Activated naive CD8-positive, alpha-beta T cell (primary cell): Measurements from ENCODE around the gene ZNF362.

ENCODE experiments used
- H3K27ac Mint-ChIP-seq: one replicate; pipeline ENCODE4 v1.8.0; 2021; ENCODE audit warnings: mixed read lengths
- H3K27me3 Mint-ChIP-seq: one replicate; pipeline ENCODE4 v1.8.0; 2021; ENCODE audit warnings: mixed read lengths
- H3K36me3 Mint-ChIP-seq: one replicate; pipeline ENCODE4 v1.8.0; 2021; ENCODE audit warnings: mixed read lengths
- H3K4me1 Mint-ChIP-seq: one replicate; pipeline ENCODE4 v1.8.0; 2021; ENCODE audit warnings: low read depth, mixed read lengths
- H3K4me3 Mint-ChIP-seq: one replicate; pipeline ENCODE4 v1.8.0; 2021; ENCODE audit warnings: mild to moderate bottlenecking, mixed read lengths
- H3K9me3 Mint-ChIP-seq: one replicate; pipeline ENCODE4 v1.8.0; 2021; ENCODE audit warnings: low read depth, mixed read lengths

Gene ZNF362

DNA sequence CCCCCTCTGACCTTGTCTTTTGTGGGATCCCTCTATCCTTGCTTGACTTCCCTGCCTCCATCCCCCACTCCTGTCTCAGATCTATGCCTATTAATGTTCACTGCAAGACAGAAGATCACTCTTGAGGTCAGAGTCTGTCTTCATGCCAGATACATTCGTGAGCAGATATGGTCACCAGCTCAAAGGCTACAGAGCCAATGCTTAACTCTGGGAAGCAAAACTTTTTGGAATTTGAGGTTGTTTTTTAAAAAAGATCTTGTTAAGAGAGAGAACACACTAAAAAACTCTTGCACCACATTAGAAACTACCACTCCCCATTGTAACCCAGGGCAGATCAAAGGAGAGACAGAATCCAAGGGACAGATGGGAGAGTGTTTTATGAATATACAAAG is 81.8 kb downstream of the ZNF362 start:
- Mint-ChIP-seq H3K36me3 (no peaks in the 10 kb centered on the region), H3K27ac (no peak overlapping the region), H3K27me3 (no peaks in the 10 kb centered on the region), H3K9me3 (no peaks in the 10 kb centered on the region), H3K4me1 (peaks cover 49% of the 10 kb centered on the region), H3K4me3 (no peak overlapping the region)

DNA sequence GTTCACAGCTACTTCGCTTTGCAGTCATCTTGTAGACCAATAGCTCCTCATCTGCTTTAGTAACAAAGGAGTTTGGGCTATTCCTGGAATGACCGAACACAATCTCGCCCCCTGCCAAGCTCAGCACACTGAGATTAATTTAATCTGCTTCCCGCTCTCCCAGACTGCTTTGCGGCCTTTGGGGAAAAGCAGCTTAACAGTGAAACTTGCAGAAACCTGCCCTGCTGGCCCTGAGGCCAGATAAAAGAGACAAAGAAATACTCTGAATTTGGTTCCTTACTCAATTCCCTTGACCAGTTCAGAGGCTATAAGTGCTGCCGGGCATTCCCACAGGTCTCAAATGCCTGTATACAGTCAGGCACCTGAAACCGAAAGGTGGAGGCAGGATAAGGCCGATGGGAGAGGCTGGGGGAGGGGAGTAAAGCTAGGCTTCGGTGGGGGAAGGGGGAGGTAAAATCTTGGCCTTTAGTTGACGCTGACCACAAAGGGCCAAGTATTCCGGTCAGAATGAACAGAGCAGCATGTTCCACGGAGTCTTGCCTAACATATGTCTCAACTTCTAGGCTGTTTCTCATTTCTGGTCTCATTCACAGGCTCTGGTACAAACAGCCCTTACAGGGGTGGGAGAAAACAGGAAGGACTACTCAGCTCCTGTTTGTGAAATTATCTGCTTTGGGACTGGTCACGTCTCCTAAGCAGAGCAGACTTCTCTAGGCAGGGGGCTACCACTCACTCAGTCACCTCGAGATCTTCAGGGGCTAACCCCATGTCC is 82.3 kb downstream of the ZNF362 start:
- Mint-ChIP-seq H3K27ac (no peak overlapping the region), H3K4me3 (no peak overlapping the region), H3K9me3 (no peaks in the 10 kb centered on the region), H3K4me1 (peaks cover 52% of the 10 kb centered on the region), H3K27me3 (no peaks in the 10 kb centered on the region), H3K36me3 (no peaks in the 10 kb centered on the region)

DNA sequence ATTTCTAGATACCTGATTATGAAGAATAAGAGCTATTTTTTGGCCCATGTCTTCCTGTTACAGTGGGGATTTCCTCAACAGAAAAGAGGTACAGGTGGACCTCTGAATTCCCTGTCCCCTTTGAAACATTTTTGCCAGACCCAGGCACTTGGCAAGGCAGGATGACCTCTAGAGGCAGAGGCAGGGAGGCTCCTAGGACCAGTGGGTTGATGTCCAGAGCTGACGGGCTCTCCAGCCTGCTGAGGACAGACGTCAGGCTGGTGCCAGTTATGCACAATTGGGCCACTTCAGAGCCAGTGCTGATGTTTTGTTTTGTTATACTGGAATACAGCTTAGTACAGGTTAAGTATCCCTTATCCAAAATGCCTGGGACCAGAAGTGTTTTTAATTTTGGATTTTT is 83.1 kb downstream of the ZNF362 start:
- Mint-ChIP-seq H3K4me3 (no peak overlapping the region), H3K4me1 (peaks cover 58% of the 10 kb centered on the region), H3K9me3 (no peaks in the 10 kb centered on the region), H3K27me3 (no peaks in the 10 kb centered on the region), H3K27ac (no peak overlapping the region), H3K36me3 (no peaks in the 10 kb centered on the region)

DNA sequence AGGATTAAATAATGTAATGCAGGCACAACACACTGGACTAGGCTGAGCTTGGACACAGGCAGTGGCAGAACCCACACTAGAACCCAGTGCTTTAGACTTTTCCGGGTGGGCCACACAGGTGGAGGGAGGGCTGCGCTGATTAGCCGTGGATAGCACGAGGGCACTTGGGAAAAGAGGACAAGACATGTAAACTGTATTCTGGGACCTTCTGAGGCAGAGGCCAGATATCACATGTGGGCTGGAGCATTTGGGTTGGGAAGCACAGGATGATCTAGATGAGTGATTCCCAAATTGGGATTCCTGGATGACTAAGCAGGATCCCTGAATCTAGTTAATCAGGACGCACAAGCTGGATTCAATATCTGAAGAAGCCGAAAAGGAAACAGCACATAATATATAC is 84.9 kb downstream of the ZNF362 start:
- no peak overlapping the region for H3K4me3 Mint-ChIP-seq
- H3K36me3 Mint-ChIP-seq = peaks cover 2% of the 10 kb centered on the region
- H3K27me3 Mint-ChIP-seq = no peaks in the 10 kb centered on the region
- H3K9me3 Mint-ChIP-seq = no peaks in the 10 kb centered on the region
- H3K4me1 Mint-ChIP-seq = peaks cover 64% of the 10 kb centered on the region
- no peak overlapping the region for H3K27ac Mint-ChIP-seq

DNA sequence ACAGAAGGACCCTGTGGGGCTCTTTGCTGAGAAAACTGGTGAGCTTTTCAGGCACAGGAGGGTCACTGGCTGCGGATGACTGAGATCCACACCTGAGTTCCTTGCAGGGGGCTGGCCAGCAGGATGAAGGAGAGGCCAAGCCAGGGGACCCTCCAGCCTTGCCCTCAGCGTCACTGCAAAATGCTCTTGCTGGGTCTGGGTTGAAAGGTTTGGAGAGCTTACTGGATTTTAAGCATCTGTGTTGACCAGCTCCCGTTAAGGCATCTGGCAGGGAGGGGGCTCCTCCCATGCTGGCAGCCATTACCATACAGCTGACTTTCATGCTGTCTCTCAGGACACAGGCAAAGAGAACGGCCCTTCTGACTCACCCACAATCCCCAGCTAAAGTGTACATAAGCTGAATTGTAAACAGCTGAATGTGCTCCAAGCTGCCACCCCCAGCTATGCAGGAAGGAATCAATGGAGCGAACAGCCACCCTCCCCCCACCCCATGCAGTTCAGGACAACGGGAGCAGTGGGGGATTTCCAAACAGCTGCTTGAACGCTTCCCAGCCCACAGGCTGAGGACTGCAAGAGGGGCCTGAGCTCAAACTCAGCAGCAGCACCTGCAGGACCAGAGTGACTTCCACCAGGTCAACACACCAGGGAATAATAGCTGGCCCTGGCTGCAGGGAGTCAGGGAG is 85.9 kb downstream of the ZNF362 start:
- H3K27ac Mint-ChIP-seq = no peak overlapping the region
- H3K27me3 Mint-ChIP-seq = no peaks in the 10 kb centered on the region
- H3K36me3 Mint-ChIP-seq = peaks cover 6% of the 10 kb centered on the region
- no peak overlapping the region for H3K4me3 Mint-ChIP-seq
- H3K9me3 Mint-ChIP-seq = no peaks in the 10 kb centered on the region
- peaks cover 69% of the 10 kb centered on the region for H3K4me1 Mint-ChIP-seq

DNA sequence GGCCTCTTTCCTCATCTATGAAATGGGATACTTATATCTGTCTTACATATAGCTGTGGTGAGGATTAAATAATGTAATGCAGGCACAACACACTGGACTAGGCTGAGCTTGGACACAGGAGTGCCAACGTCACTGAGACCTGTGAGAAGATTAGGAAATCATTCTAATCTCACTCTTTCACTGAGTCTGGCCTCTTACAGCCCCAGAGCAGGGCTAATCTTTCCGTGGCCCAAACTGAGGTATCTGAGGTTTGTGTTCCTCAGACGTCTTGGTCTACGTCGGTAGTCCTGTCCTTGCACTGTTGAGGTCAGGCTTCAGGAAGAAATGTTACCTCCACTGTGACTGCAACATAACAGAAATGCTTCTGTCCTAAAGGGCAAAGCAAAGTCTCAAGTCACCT is 87.2 kb downstream of the ZNF362 start:
- Mint-ChIP-seq H3K27me3 (no peaks in the 10 kb centered on the region), H3K4me1 (peaks cover 69% of the 10 kb centered on the region), H3K4me3 (no peak overlapping the region), H3K27ac (no peak overlapping the region), H3K9me3 (no peaks in the 10 kb centered on the region), H3K36me3 (peaks cover 8% of the 10 kb centered on the region)

DNA sequence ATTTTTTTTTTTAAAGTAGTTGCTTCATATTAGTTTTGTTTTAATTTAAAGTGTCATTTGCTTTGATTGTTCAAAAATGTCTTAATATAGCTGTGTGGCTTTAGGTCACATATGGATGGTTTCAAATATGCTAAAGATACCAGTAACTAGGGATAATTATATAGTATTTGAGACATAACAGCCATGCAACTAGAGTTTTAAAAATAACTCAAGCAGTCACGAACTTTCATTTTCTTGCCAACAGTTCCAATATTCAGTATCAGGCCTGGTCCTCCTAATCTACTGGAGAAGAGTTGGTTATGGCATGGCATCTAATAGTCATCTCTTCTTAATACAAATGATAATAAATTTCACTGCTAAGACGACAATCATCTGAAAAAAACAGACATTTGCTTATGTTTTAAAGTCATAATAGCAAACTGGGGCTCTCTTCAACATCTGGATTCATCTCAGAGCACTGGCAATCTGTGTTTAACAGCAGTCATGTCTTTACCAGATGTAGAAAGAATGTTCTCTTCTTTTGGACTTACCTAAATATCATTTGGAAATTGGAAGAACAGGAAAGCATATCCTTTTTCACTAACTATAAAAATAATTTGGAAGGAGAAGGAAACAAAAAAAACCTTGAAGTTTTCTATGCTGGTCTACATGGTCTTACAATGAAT is 88.7 kb downstream of the ZNF362 start:
- peaks cover 8% of the 10 kb centered on the region for H3K36me3 Mint-ChIP-seq
- H3K4me3 Mint-ChIP-seq = no peak overlapping the region
- H3K27ac Mint-ChIP-seq = no peak overlapping the region
- H3K9me3 Mint-ChIP-seq = no peaks in the 10 kb centered on the region
- no peaks in the 10 kb centered on the region for H3K27me3 Mint-ChIP-seq
- H3K4me1 Mint-ChIP-seq = peaks cover 64% of the 10 kb centered on the region

DNA sequence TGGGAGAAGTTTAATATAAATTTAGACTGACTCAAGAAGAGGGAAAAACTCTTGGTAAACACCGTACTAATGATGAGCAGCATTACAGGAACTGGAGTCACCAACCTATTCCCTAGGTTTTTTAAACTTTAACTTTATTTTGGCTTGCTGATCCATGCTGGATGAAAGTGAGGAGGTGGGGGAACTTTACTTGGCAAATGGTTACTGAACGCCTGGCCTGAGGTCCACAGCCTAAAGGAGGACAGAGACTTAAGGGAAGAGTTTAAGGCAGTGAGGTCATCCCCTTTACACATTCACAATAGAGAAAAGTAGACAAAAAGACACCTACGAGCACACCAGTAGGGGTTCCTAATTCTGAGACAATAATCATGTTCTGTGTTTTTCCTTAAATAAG is 90.2 kb downstream of the ZNF362 start:
- H3K9me3 Mint-ChIP-seq = no peaks in the 10 kb centered on the region
- peaks cover 8% of the 10 kb centered on the region for H3K36me3 Mint-ChIP-seq
- no peaks in the 10 kb centered on the region for H3K27me3 Mint-ChIP-seq
- H3K4me1 Mint-ChIP-seq = peaks cover 62% of the 10 kb centered on the region
- H3K27ac Mint-ChIP-seq = no peak overlapping the region
- H3K4me3 Mint-ChIP-seq = peak overlapping the region; percentile 93

DNA sequence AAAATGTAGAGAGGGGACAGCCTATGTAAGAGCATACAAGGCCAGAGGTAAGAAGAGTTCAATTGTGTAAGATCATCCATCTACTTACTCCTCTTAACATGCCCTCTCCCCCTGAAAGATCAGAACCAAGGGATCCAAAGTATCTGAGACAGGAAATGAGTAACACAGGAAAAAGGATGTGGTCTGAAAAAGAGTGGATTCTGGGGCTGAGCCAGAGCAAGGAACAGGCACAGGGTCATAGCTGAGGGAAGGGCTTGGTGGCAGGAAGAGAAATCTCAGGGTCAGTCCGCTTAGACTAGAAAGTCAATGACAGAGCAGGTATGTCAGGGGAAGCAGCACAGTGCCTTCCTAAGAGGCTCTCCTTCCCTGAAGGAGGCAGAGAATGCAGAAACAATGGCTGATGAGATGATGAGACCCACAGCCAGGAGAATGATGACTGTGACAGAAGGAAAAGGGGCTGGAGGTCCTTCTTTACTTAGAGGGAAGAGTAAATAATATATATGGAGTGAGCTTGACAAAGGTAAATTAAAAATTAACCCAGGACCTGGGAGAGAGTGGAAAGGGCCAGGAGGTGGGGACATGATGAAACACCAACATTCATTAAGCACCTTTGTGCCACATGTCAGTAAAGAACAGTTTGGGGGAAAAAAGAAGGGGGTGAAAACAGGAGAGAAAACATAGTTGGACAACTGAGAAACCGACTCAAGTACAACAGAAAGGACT is 90.8 kb downstream of the ZNF362 start:
- Mint-ChIP-seq H3K9me3 (no peaks in the 10 kb centered on the region), H3K27me3 (no peaks in the 10 kb centered on the region), H3K4me3 (peak overlapping the region; percentile 93), H3K27ac (peak overlapping the region; percentile 59), H3K4me1 (peaks cover 61% of the 10 kb centered on the region), H3K36me3 (peaks cover 8% of the 10 kb centered on the region)

DNA sequence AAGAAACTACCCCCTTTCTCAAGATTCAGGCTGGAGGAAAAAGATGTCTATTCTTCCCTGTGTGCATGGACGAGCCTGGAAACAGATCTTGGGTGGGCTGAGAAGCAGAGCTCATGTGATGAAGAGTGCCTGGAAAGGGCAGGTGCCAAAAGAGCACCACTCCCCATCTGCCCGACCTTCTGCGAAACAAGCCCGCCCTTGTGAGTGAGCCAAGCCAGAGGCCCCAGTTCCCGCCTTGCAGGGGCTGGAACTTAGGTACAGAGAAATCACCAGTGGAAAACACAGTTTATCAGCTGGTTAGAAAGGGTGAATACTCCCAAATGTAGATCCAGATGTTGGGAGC is 91.3 kb downstream of the ZNF362 start:
- H3K4me1 Mint-ChIP-seq = peaks cover 57% of the 10 kb centered on the region
- peak overlapping the region; percentile 93 for H3K4me3 Mint-ChIP-seq
- H3K36me3 Mint-ChIP-seq = peaks cover 8% of the 10 kb centered on the region

DNA sequence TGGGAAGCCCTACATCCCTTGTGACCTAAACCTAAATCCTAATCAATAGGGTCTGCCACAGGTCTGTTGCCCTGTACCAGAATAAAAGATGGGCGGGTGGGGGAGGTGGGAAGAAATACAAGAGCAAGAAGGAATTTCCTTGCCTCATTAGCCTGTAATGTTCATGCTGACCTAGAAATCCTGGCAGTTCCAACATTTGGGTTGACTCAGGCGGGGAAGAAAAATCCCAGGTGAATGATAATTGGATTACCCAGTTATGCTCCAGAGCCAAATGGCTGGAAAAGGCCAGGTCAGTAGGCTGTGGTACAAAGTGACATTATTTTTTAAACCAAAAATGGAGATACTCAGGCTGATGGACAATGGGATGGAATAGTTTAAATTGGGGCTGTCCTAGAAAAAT is 91.9 kb downstream of the ZNF362 start:
- Mint-ChIP-seq H3K27ac (peak overlapping the region; percentile 92), H3K36me3 (peaks cover 8% of the 10 kb centered on the region), H3K4me3 (peak overlapping the region; percentile 93), H3K9me3 (no peaks in the 10 kb centered on the region), H3K4me1 (peaks cover 56% of the 10 kb centered on the region), H3K27me3 (no peaks in the 10 kb centered on the region)

More for the DNA sequence above, 91.3 kb downstream of the ZNF362 start:
- no peaks in the 10 kb centered on the region for H3K9me3 Mint-ChIP-seq
- no peaks in the 10 kb centered on the region for H3K27me3 Mint-ChIP-seq
- H3K27ac Mint-ChIP-seq = peak overlapping the region; percentile 59

DNA sequence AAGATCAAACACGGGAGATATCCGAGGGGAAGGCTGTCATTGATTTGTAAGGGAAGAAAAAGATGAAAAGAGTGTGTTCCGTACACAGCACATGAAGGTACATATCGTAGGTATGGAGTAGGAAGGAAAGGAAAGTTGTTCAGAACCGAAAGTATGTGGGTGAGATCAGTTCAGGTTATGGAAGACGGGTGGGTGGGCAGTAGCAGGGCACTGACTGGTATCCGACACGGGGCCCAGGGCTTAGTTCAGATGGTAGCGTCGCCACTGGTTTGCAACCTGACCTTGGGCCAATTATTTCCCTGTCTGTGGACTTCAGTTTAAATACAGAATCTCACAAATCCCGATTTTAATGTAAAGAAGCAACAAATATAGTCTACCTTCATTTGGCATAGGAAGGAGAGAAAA is 92.4 kb downstream of the ZNF362 start:
- peaks cover 53% of the 10 kb centered on the region for H3K4me1 Mint-ChIP-seq
- peaks cover 8% of the 10 kb centered on the region for H3K36me3 Mint-ChIP-seq
- peak overlapping the region; percentile 92 for H3K27ac Mint-ChIP-seq

DNA sequence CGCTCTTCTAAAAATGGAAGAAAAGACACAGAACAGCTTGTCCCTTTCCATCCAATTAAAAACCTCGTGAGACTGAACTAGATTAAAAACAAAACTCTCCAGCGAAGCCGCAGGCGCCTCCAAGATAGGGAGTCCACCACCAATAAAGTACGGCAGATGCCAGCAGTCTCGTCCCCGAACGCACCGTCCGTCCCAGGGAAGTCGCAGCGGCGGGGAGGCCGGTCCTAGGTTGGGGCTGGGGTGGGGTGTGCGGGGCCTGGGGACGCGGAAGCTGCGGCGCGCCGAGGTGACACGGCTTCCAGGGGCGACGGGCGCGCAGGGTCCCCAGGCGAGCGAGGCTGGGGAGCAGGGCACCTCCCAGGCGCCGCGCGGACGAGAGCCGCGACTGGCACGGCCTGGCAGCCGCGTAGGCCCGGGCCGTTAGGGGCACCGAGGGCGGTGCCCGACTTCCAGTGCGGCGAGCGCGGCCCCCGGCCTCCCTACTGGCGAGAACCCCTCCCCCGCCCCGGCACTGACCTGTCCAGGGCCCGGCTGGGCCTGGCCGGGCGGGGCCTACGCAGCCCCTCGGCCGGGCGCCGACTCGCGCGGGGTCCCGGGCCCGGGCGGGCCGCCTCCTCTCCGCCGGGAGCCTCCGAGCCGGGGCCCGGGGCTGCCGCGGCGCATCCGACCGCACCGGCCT is 92.9 kb downstream of the ZNF362 start:
- H3K4me1 Mint-ChIP-seq = peaks cover 49% of the 10 kb centered on the region
- peak overlapping the region; percentile 93 for H3K4me3 Mint-ChIP-seq
- no peaks in the 10 kb centered on the region for H3K9me3 Mint-ChIP-seq
- H3K27ac Mint-ChIP-seq = peak overlapping the region; percentile 92
- no peaks in the 10 kb centered on the region for H3K27me3 Mint-ChIP-seq
- H3K36me3 Mint-ChIP-seq = peaks cover 8% of the 10 kb centered on the region

More for the DNA sequence above, 92.4 kb downstream of the ZNF362 start:
- Mint-ChIP-seq H3K27me3 (no peaks in the 10 kb centered on the region), H3K4me3 (peak overlapping the region; percentile 93), H3K9me3 (no peaks in the 10 kb centered on the region)

DNA sequence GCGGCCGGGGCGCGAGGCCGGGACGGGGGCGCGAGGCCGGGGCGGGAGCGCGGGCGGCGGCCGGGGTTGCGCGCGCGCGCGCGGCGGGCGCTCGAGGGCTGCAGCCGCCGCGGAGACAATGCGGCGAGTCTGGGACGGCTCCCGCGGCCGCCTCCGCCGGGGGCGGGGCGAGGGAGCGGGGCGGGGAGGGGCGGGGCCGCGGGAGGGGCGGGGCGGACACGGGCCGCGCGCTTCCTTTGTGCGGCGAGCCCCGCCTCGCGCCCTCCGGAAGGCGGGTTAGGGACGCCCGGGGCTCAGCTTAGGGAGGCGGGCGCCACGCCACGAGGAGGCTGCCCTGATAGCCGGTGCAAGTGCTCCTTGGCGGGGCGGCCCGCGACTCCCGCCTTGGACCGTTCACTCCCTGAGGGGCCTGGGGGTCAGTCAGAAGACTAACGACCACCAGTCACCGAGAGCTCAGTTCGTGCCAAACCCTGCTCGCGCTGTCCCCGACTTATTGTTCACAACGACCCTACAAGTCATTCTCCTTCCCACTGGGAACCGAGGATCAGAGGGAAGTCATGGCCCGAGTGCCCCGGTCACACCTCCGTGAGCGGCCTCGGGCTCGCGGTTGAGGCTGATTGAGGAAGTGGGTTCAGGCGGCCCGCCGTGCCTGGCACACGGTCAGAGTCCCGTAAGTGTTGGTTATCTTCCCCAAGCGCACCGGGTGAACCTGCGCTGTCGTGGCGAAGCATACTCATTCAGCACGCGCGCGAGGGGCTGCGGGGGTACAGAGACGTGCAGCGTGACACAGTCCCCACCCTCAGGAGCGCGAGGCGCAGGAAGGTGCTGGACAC is 93.7 kb downstream of the ZNF362 start:
- H3K4me1 Mint-ChIP-seq = peaks cover 45% of the 10 kb centered on the region
- H3K27ac Mint-ChIP-seq = peak overlapping the region; percentile 92
- no peaks in the 10 kb centered on the region for H3K27me3 Mint-ChIP-seq
- H3K4me3 Mint-ChIP-seq = peak overlapping the region; percentile 92
- no peaks in the 10 kb centered on the region for H3K9me3 Mint-ChIP-seq
- H3K36me3 Mint-ChIP-seq = peaks cover 8% of the 10 kb centered on the region
